K562 (cell line): ENCODE data around the gene MEAK7.

Source experiments
- HDAC6 ChIP-seq: IDR thresholded peaks from 2 replicates; pipeline ENCODE4 v1.6.1; 2012; ENCODE audit warnings: low read depth, mild to moderate bottlenecking, control low read depth, inconsistent platforms, low read length, moderate library complexity
- HMGN3 ChIP-seq: IDR thresholded peaks from 2 replicates; pipeline ENCODE4 v1.6.1; 2011; ENCODE audit warnings: borderline replicate concordance, low read depth, mild to moderate bottlenecking, mixed read lengths, low read length; ENCODE audit not compliant: insufficient read length; ENCODE audit errors: extremely low read depth
- MYC ChIP-seq, 2 experiments: fragments of 250-450 bp in 1 of 2; sonication (Bioruptor Pico) in 1 of 2; IDR thresholded peaks; 2 replicates each; pipeline versions ENCODE4 v1.5.1 to v1.6.1; 2012 to 2021; ENCODE audit warnings: low read depth in 2 of 2, borderline replicate concordance in 1 of 2, improper control_type of control experiment in 1 of 2, low read length in 1 of 2, mild to moderate bottlenecking in 1 of 2, moderate library complexity in 1 of 2
- SMARCA5 ChIP-seq: fragments of 450-650 bp; IDR thresholded peaks from 2 replicates; pipeline ENCODE4 v1.6.1; 2016
- XRCC4 ChIP-seq: IDR thresholded peaks from one replicate; pipeline ENCODE4 v1.6.1; 2011; ENCODE audit not compliant: insufficient read depth, insufficient read length; ENCODE audit errors: extremely low read depth
- ZNF263 ChIP-seq: sonication (generic); formaldehyde crosslinking; IDR thresholded peaks from 2 replicates; pipeline ENCODE4 v1.8.0; 2022; ENCODE audit warnings: mild to moderate bottlenecking, missing genetic modification reagents, borderline replicate concordance
- TF ChIP-seq, protein P1 (sequence below): sonication (generic); formaldehyde crosslinking; IDR thresholded peaks from 2 replicates; pipeline ENCODE4 v1.5.0; 2020; ENCODE audit warnings: missing genetic modification reagents
- TF ChIP-seq, protein P2 (sequence below): fragments of 250-450 bp; sonication (Bioruptor Pico); IDR thresholded peaks from 2 replicates; pipeline ENCODE4 v1.8.0; 2022; ENCODE audit warnings: moderate library complexity, mild to moderate bottlenecking, inconsistent platforms
- TF ChIP-seq, protein P3 (sequence below): sonication (generic); formaldehyde crosslinking; IDR thresholded peaks from 2 replicates; pipeline ENCODE4 v1.9.0; 2022; ENCODE audit warnings: mild to moderate bottlenecking, missing genetic modification reagents
- TF ChIP-seq, protein P4 (sequence below): fragments of 450-650 bp; IDR thresholded peaks from 2 replicates; pipeline ENCODE4 v1.6.1; 2018; ENCODE audit warnings: mild to moderate bottlenecking, low read depth; ENCODE audit not compliant: partially characterized antibody
- TF ChIP-seq, protein P5 (sequence below), 3 experiments: IDR thresholded peaks in 2 of 3; conservative IDR thresholded peaks in 1 of 3; 2 replicates each; pipeline ENCODE4 v1.5.1; 2011 to 2012; ENCODE audit warnings: low read length in 3 of 3, mild to moderate bottlenecking in 3 of 3, control low read depth in 2 of 3, improper control_type of control experiment in 1 of 3, inconsistent platforms in 1 of 3, low read depth in 1 of 3, mixed read lengths in 1 of 3, moderate library complexity in 1 of 3; ENCODE audit not compliant: insufficient read depth in 2 of 3
- TF ChIP-seq, protein P6 (sequence below): fragments of 250-450 bp; sonication (Bioruptor Pico); IDR thresholded peaks from 2 replicates; pipeline ENCODE4 v1.5.0; 2021

DNA sequence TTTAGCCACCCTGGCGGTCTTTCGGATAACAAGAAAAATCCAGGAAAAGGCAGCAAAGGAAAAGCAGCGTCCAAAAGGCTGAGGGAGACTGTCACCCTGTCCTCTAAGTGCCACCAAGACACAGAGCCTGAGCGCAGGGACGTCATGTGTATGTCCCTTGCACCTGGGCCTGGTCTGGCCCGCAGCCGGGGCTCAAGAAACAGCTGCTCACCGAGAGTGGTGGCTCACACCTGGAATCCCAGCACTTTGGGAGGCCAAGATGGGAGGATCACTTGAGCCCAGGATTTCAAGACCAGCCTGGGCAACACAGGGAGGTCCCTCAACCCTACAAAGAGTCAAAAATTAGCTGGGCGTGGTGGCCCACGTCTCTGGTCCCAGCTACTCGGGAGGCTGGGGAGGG is 9.2 kb upstream of the MEAK7 start:
- TF ChIP-seq, protein P1, sequence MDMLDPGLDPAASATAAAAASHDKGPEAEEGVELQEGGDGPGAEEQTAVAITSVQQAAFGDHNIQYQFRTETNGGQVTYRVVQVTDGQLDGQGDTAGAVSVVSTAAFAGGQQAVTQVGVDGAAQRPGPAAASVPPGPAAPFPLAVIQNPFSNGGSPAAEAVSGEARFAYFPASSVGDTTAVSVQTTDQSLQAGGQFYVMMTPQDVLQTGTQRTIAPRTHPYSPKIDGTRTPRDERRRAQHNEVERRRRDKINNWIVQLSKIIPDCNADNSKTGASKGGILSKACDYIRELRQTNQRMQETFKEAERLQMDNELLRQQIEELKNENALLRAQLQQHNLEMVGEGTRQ (CRISPR knock-in tag), result no peak
- TF ChIP-seq, protein P2, sequence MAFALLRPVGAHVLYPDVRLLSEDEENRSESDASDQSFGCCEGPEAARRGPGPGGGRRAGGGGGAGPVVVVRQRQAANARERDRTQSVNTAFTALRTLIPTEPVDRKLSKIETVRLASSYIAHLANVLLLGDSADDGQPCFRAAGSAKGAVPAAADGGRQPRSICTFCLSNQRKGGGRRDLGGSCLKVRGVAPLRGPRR (CRISPR knock-in tag), result no peak
- no peak for TF ChIP-seq SMARCA5
- no peak for TF ChIP-seq XRCC4
- TF ChIP-seq MYC (IDR thresholded peaks at IDR 0.05; ENCODE audit: low read depth, low read length), result no peak
- TF ChIP-seq MYC (CRISPR knock-in tag; IDR thresholded peaks at IDR 0.05; ENCODE audit: borderline replicate concordance, low read depth), result no peak
- TF ChIP-seq, protein P3, sequence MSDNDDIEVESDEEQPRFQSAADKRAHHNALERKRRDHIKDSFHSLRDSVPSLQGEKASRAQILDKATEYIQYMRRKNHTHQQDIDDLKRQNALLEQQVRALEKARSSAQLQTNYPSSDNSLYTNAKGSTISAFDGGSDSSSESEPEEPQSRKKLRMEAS (CRISPR knock-in tag), result no peak
- TF ChIP-seq, protein P4, sequence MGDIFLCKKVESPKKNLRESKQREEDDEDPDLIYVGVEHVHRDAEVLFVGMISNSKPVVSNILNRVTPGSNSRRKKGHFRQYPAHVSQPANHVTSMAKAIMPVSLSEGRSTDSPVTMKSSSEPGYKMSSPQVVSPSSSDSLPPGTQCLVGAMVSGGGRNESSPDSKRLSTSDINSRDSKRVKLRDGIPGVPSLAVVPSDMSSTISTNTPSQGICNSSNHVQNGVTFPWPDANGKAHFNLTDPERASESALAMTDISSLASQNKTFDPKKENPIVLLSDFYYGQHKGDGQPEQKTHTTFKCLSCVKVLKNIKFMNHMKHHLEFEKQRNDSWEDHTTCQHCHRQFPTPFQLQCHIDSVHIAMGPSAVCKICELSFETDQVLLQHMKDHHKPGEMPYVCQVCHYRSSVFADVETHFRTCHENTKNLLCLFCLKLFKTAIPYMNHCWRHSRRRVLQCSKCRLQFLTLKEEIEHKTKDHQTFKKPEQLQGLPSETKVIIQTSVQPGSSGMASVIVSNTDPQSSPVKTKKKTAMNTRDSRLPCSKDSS, result no peak
- TF ChIP-seq, protein P5, sequence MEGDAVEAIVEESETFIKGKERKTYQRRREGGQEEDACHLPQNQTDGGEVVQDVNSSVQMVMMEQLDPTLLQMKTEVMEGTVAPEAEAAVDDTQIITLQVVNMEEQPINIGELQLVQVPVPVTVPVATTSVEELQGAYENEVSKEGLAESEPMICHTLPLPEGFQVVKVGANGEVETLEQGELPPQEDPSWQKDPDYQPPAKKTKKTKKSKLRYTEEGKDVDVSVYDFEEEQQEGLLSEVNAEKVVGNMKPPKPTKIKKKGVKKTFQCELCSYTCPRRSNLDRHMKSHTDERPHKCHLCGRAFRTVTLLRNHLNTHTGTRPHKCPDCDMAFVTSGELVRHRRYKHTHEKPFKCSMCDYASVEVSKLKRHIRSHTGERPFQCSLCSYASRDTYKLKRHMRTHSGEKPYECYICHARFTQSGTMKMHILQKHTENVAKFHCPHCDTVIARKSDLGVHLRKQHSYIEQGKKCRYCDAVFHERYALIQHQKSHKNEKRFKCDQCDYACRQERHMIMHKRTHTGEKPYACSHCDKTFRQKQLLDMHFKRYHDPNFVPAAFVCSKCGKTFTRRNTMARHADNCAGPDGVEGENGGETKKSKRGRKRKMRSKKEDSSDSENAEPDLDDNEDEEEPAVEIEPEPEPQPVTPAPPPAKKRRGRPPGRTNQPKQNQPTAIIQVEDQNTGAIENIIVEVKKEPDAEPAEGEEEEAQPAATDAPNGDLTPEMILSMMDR (IDR thresholded peaks at IDR 0.05 in 2 of 3, conservative IDR thresholded peaks at IDR 0.05 in 1 of 3; ENCODE audit: insufficient read depth in 2 of 3, low read depth in 1 of 3, low read length in 3 of 3), result no peak
- TF ChIP-seq, protein P6, sequence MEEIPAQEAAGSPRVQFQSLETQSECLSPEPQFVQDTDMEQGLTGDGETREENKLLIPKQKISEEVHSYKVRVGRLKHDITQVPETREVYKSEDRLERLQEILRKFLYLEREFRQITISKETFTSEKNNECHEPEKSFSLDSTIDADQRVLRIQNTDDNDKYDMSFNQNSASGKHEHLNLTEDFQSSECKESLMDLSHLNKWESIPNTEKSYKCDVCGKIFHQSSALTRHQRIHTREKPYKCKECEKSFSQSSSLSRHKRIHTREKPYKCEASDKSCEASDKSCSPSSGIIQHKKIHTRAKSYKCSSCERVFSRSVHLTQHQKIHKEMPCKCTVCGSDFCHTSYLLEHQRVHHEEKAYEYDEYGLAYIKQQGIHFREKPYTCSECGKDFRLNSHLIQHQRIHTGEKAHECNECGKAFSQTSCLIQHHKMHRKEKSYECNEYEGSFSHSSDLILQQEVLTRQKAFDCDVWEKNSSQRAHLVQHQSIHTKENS, result no peak
- TF ChIP-seq ZNF263 (CRISPR knock-in tag), result no peak
- TF ChIP-seq HMGN3, result no peak
- TF ChIP-seq HDAC6, result no peak
